Kasumi-1 (cell line): ENCODE results near the gene MYLK2.
A peak's percentile ranks its signal among the peaks of the same experiment; 100 is the strongest.

ENCODE experiments used
- DNase-seq, 2 experiments: peaks; one replicate each; lab custom pipeline; 2025; lab: John Stamatoyannopoulos, UW

The MYLK2 gene

GRCh38 chr20:31872406-31872805, 53.2 kb downstream of the MYLK2 start:
- no peak for DNase-seq

DNA sequence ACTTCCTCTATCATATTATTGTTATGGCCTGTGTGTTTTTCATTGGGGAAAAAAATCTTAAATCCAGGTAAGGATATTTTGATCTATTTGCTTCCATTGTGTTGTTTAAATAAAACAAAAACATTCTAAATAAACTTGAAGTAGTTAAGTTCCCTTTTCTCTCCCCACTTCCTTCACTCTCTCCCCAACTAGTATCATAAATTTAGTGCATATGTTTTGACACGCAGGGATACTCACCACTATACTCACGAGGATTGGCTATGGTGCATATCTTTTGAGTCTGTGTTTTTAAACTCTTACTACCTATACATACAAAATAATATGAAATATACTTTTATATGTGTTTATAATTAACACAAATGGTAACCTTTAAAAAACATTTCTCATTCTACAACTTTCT, 56.5 kb downstream of the MYLK2 start:
- no peak for DNase-seq

GRCh38 chr20:31877684-31878083, 58.5 kb downstream of the MYLK2 start:
- DNase-seq = no peak

DNA sequence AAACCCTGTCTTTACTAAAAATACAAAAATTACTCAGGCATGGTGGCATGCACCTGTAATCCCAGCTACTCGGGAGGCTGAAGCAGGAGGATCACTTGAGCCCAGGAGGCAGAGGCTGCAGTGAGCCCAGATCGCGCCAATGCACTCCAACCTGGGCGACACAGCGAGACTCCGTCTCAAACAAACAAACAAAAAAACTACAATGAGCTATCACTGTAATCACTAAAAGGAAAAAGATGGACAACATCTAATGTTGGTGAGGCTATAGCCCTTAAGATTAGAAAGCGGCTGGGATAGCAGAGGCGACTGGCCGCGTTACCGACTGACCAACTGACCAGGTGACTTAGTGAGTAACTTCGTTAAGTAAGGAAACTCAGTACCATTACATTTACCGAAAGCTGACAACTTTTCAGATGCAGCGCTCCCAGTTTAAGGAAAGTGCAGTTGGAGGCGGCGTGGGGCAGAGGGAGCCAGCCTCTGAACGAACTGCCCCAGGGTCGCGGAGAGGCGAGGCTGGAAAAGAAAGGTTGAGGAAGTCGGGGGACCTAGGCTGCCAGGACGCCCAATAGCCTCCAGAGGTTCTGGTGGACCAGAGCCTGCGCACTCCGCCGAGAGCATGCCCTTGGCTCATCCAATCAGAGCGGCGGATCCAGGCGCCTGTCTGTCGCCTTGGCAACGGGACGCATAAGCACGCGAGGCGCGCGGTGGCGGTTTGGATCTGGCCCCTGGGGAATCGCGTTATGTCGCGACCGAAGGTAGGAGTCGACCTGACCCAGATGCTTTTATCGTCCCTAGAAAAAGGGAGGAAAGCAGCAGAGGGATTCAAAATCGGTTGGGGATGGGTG, 60.2 kb downstream of the MYLK2 start:
- peak; percentile 79 to 87 for DNase-seq

DNA sequence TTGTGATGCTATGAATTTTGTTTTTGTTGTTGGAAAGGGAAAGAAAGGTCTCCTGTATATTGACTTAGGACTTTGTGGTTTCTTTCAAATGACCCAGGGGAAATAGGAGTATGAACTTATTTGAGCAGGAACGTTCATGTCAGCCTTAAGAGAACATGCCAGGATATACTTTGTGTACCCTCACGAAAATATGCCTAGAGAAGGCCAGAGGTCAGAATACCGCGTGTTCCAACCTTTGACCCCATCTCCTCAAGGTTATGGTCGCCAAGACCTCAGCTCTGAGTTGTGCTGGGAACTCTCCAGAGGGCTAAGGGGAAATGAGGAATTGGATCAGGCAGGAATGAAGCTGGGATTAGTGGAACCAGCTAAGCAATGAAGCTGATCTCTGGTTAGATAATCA, 62.8 kb downstream of the MYLK2 start:
- DNase-seq = no peak

DNA sequence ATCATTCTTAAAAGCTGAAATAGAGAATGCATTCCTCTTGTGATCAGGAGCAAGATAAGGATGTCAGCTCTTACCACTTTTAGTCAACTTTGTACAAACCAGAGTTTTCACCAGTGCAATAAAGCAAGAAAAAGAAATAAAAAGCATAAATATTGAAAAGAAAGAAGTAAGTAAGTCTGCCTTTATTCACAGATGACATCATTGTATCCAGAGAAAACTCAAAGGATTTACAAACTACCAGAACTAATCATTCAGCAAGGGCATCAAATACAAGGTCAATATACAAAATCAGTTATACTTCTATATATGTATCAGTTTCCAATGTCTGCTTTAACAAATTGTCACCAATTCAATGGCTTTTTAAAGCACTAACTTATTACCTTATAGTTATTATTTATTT, 64.7 kb downstream of the MYLK2 start:
- no peak for DNase-seq
